Esophagus muscularis mucosa (tissue), 4 donors: Measurements from ENCODE around the gene ADCY9.

Source experiments
- EP300 ChIP-seq: sonication (generic); formaldehyde crosslinking; IDR thresholded peaks from one replicate; pipeline ENCODE4 v1.6.1; 2017; ENCODE audit warnings: antibody characterized with exemption
- POLR2A ChIP-seq: fragments of 450-650 bp; IDR thresholded peaks from one replicate; pipeline ENCODE4 v1.6.1; 2017; ENCODE audit warnings: antibody characterized with exemption, moderate library complexity, mild to moderate bottlenecking, low read depth
- POLR2AphosphoS5 ChIP-seq, 2 donors: sonication (generic); formaldehyde crosslinking; IDR thresholded peaks; one replicate each; pipeline ENCODE4 v1.6.1; 2017; ENCODE audit warnings: antibody characterized with exemption in 2 of 2
- TF ChIP-seq, protein P1 (sequence below), 3 experiments: fragments of 200-600 bp in 2 of 3; fragments of 450-650 bp in 1 of 3; sonication (generic) in 2 of 3; IDR thresholded peaks; one replicate each; pipeline ENCODE4 v1.5.1; 2017 to 2019; ENCODE audit warnings: antibody characterized with exemption in 3 of 3, mild to moderate bottlenecking in 2 of 3, moderate library complexity in 1 of 3

DNA sequence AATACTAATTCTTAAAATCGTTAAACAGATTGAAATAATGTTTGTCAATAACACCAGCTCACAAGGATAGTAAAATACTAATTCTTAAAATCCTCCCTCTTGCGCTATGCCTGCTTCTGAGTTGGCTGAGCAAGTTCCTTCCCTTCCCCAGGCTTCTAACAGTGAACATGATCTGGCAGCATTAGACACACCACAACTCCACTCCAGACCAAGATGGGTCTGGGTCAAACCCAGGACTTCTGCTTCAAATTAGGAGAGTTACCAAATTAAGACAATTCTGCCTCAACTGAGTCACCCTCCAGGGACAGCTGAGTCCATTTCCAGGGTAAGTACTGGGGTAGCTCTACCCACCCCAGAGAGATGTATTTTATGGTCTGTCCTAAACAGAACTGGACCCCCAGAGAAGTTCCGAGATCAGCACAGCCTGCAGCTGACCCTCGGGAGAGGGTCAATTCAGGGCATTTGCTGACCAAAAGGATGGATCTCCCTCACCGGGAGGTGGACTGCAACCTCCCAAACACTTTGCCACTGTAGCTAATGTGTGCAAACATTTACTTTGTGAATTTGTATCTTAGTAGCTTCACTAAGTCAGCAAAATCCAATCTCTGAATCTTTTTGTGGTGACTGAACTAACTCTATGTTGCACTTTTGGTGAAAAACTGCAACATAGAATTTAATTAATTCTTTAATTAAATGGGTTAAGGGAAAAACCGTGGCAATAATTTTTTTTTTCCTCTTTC, 48.8 kb downstream of the ADCY9 start:
- TF ChIP-seq POLR2AphosphoS5 (IDR thresholded peaks at IDR 0.05) (no peak), POLR2A (no peak), EP300 (no peak)
- TF ChIP-seq, protein P1, sequence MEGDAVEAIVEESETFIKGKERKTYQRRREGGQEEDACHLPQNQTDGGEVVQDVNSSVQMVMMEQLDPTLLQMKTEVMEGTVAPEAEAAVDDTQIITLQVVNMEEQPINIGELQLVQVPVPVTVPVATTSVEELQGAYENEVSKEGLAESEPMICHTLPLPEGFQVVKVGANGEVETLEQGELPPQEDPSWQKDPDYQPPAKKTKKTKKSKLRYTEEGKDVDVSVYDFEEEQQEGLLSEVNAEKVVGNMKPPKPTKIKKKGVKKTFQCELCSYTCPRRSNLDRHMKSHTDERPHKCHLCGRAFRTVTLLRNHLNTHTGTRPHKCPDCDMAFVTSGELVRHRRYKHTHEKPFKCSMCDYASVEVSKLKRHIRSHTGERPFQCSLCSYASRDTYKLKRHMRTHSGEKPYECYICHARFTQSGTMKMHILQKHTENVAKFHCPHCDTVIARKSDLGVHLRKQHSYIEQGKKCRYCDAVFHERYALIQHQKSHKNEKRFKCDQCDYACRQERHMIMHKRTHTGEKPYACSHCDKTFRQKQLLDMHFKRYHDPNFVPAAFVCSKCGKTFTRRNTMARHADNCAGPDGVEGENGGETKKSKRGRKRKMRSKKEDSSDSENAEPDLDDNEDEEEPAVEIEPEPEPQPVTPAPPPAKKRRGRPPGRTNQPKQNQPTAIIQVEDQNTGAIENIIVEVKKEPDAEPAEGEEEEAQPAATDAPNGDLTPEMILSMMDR (IDR thresholded peaks at IDR 0.05) = no peak
